Measurements from ENCODE around the gene ASPSCR1. TPM values are rescaled to one million over a fixed set of nuclear protein-coding genes. Genes with fewer than 3 reads are reported as not detected.

ASPSCR1 gene
- total and polyA plus RNA-seq, 10 of the 15 experiments (the other 5 are each of a cell fraction or from before 2014, with no cell fraction given) = 1.5 to 48.4 (median 25.4) TPM

DNA sequence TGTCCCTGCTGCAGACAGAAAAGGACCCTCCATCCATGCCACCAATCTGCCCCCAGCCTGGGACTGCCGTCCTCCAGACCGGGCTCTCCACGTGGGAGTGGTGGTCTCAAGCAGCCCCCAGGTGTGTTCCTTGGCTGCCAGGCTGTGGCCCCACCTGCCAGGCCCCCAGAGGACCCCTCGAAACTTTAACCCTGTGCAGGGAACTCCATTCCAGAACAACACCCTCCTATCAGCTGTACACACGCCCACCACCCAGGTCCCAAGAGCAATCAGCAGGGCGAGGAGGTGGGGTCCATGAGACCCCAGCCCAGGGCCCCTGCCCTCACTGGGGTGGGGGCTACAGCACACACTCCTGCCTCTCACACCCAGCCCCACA is 41.7 kb upstream of the ASPSCR1 start:
- in situ Hi-C loops (cut with MboI) = no loop called here
- ChIA-PET RAD21 (ENCODE audit: unreplicated experiment) (no interaction called here), POLR2A (no interaction called here), SMC1A (ENCODE audit: uncharacterized antibody, unreplicated experiment) (interaction anchor here (1.3 kb wide), 1 partner anchor 200 kb away, joined by 3 read pairs; no protein-coding TSS in a partner anchor), CTCF (interaction anchor here (1.2 to 1.4 kb wide), 2 partner anchors 8 to 66 kb away, joined by 5 read pairs; partner anchors contain the start of gene MAFG)
- Histone ChIP-seq H3K27me3 (replicated peaks in 1 of 2; ENCODE audit: control insufficient read depth in 2 of 2, insufficient read depth in 2 of 2, low read length in 1 of 2) (no peaks in the 10 kb centered on the region), H3K27ac (ENCODE audit: control insufficient read depth, insufficient read depth) (no peak overlapping the region), H3K9ac (ENCODE audit: control insufficient read depth, insufficient read depth, low read length) (no peak overlapping the region; the same call in 1 of the 2 replicates), H3K79me2 (ENCODE audit: control insufficient read depth, insufficient read depth, low read length) (peaks cover 10% of the 10 kb centered on the region), H2AFZ (ENCODE audit: control insufficient read depth, low read depth, low read length) (no peak overlapping the region), H3K4me3 (peak overlapping the region; percentile 95), H3K4me1 (ENCODE audit: control insufficient read depth, insufficient read depth, low read length) (peaks cover 7% of the 10 kb centered on the region; the same call in 1 of the 2 replicates), H3K36me3 (ENCODE audit: control insufficient read depth in 2 of 2, insufficient read depth in 2 of 2, low read length in 1 of 2) (peaks cover 0 to 2% of the 10 kb centered on the region in 2 experiments; a peak in 1 of 4 replicates), H3K4me2 (ENCODE audit: control insufficient read depth, insufficient read depth) (peak overlapping the region; percentile 61; the same call in 1 of the 2 replicates), H3K9me3 (replicated peaks; ENCODE audit: control insufficient read depth, insufficient read depth, low read length) (no peaks in the 10 kb centered on the region), H4K20me1 (ENCODE audit: control insufficient read depth, insufficient read depth) (no peaks in the 10 kb centered on the region)
- FAIRE-seq (no peak), DNase-seq (ENCODE audit: low read depth, low spot score) (no peak), ATAC-seq (no peak)
- BruUV-seq (replicated peaks) = no TSS peak
- 67% methylated on average over 6 of the region's 6 CpGs for WGBS (ENCODE audit: insufficient coverage, insufficient replicate concordance, low lambda C conversion rate, missing lambda C conversion rate)
- TF ChIP-seq ZBED1 (IDR thresholded peaks at IDR 0.05; ENCODE audit: borderline replicate concordance) (no peak), GATAD2B (conservative IDR thresholded peaks at IDR 0.05; ENCODE audit: low read depth) (no peak), SUZ12 (IDR thresholded peaks at IDR 0.05; ENCODE audit: unreplicated experiment) (no peak), ASH2L (IDR thresholded peaks at IDR 0.05; ENCODE audit: borderline replicate concordance, low read depth) (no peak)
- TF ChIP-seq, protein P1, sequence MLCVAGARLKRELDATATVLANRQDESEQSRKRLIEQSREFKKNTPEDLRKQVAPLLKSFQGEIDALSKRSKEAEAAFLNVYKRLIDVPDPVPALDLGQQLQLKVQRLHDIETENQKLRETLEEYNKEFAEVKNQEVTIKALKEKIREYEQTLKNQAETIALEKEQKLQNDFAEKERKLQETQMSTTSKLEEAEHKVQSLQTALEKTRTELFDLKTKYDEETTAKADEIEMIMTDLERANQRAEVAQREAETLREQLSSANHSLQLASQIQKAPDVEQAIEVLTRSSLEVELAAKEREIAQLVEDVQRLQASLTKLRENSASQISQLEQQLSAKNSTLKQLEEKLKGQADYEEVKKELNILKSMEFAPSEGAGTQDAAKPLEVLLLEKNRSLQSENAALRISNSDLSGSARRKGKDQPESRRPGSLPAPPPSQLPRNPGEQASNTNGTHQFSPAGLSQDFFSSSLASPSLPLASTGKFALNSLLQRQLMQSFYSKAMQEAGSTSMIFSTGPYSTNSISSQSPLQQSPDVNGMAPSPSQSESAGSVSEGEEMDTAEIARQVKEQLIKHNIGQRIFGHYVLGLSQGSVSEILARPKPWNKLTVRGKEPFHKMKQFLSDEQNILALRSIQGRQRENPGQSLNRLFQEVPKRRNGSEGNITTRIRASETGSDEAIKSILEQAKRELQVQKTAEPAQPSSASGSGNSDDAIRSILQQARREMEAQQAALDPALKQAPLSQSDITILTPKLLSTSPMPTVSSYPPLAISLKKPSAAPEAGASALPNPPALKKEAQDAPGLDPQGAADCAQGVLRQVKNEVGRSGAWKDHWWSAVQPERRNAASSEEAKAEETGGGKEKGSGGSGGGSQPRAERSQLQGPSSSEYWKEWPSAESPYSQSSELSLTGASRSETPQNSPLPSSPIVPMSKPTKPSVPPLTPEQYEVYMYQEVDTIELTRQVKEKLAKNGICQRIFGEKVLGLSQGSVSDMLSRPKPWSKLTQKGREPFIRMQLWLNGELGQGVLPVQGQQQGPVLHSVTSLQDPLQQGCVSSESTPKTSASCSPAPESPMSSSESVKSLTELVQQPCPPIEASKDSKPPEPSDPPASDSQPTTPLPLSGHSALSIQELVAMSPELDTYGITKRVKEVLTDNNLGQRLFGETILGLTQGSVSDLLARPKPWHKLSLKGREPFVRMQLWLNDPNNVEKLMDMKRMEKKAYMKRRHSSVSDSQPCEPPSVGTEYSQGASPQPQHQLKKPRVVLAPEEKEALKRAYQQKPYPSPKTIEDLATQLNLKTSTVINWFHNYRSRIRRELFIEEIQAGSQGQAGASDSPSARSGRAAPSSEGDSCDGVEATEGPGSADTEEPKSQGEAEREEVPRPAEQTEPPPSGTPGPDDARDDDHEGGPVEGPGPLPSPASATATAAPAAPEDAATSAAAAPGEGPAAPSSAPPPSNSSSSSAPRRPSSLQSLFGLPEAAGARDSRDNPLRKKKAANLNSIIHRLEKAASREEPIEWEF (IDR thresholded peaks at IDR 0.05; ENCODE audit: insufficient replicate concordance, low read depth, low read length) = no peak
- TF ChIP-seq, protein P2, sequence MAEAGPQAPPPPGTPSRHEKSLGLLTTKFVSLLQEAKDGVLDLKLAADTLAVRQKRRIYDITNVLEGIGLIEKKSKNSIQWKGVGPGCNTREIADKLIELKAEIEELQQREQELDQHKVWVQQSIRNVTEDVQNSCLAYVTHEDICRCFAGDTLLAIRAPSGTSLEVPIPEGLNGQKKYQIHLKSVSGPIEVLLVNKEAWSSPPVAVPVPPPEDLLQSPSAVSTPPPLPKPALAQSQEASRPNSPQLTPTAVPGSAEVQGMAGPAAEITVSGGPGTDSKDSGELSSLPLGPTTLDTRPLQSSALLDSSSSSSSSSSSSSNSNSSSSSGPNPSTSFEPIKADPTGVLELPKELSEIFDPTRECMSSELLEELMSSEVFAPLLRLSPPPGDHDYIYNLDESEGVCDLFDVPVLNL (IDR thresholded peaks at IDR 0.05; ENCODE audit: low read depth, low read length) = no peak
- TF ChIP-seq, protein P3, sequence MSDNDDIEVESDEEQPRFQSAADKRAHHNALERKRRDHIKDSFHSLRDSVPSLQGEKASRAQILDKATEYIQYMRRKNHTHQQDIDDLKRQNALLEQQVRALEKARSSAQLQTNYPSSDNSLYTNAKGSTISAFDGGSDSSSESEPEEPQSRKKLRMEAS (IDR thresholded peaks at IDR 0.05; ENCODE audit: low read depth, low read length) = no peak
- intact Hi-C loops (cut with micrococcal nuclease; ENCODE audit: unreplicated experiment) = no loop called here
